ENCODE data around the gene CLASP1.
"Not testable (repeated sequence)": the region's sequence is repeated elsewhere in the genome, so short reads cannot be mapped to it uniquely, and the experiment has no call there.

The CLASP1 gene

DNA sequence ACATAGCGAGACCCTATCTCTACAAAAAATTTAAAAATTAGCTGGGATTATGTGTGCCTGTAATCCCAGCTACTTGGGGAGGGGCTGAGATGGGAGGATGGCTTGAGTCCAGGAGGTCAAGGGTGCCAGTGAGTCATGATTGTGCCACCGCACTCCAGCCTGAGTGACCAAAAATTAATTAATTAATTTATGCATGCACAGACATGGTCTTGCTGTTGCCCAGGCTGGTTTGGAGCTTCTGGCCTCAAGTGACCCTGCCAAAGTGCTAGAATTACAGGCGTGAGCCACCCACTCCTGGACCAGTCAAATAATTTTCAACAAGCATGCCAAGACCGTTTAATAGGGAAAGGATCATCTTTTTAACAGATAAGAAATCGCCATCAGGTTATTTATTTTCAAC, 306.5 kb downstream of the CLASP1 start:
- DNase-seq, result no peak

DNA sequence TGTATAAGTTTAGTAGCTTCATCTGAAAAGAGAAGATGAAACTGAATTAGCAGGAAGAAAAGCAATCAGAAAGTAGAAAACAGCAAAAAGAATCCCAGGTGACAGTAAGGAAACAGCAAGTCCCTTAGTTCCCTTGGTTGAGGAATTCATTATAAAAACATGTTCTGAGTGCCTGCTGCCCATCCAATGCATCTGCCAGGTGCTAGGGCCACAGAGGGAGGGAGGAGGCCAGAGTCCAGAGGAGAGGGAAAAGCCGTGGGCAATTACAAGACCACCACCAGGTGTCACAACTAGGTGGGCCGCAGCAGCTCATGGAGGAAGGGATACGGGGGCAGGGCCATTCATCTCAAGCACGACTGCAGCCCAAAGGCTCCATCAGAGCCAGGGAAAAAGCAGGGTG, 308.3 kb downstream of the CLASP1 start:
- DNase-seq, result no peak

DNA sequence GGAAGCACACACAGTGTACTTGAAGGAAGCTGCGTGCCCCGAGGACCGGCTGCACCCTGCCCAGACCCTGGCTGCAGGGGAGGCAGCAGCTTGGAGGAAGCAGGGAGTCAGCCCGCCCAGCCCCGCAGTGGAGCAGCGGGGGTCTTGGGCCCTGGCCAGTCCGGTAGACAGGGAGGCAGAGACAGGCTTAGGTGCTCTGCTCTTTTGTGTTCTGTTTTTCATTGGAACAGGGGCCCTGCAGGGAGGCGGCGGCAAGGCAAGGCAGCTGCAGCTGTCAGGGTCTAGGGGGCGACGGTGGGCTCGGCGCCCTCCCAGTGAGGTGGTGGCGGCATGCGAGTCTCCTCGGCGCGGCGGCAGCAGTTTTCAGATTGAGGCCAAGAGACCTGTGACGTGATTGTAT, 311.0 kb downstream of the CLASP1 start:
- no peak for DNase-seq

DNA sequence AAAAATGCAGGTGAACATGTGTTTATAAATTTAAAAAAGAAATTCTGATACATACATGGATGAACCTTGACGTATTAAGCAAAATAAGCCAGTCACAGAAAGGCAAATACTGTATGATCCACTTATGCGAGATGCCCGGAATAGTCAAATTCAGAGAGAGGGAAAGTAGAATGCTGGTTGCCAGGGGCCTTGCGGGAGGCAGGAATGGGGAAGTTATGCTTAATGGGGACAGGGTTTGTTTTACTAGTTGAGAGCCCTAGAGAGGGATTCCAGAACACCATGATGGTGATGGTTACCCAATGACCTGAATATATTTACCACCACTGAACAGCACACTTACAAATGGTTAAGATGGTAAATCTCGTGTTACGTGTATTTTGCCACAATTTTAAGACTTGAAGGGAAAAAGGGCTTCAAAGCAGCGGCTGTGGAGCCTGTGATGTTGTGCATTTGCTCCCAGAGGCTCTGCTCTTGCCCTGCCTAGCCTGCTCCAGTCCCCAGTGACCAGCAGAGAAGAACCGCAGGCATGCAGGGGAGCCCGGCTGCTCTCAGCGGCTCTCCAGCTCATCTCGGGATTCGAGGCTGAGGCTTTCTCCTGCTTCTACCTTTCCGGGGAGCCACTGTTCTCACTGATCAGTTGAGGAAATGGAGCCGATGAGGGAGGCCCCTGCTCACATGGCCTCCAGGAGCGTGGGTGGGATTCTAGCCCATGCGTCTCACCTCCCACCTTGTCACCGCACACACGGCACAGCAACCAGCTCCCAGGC, 312.6 kb downstream of the CLASP1 start:
- DNase-seq, result no peak

DNA sequence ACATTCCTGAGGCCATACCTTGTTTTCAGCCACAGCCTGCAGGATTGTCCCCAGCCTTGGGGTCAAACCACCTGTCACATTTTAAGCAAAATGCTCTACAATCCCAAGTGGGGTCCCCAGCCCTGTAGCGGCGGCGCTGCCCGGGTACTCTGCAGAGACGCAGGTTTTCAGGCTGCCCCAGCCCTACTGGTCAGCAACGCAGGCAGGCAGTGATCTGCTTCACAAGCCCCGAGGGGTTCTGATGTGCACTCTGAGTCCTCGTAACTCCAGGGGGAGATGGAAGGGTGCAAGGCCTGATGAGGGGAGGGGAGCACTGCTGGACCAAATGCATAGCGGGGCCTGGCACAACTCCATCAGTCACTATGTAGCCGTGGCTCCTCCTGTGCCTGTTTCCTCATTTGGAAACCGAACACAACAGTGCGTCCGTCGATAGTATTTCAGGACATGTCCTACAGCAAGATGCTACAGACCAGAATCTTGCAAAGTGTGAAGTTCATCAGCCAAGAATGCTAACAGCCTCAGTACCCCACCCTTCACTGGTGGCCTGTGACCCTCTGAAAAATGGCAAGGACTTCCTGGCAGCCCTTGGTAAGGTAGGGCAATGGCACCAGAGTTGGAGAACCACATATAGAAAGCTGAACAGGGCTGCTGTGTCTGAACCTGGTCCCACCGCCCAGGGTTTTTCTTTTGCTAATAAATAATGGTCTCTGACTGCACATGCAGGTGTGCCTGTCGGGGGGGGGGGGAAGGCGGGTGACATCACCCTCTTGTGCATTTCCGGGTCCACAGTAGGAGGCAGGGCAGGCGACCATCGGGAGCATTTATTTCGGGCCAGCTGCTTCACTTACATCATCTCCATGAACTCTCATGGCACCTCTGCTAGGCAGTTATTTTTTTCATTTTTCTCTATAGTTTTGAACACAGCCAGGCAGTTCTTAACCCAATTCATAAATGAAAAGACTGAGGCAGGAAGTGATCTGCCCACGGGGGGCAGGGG, 313.7 kb downstream of the CLASP1 start:
- DNase-seq, result peak; percentile 65 to 77

DNA sequence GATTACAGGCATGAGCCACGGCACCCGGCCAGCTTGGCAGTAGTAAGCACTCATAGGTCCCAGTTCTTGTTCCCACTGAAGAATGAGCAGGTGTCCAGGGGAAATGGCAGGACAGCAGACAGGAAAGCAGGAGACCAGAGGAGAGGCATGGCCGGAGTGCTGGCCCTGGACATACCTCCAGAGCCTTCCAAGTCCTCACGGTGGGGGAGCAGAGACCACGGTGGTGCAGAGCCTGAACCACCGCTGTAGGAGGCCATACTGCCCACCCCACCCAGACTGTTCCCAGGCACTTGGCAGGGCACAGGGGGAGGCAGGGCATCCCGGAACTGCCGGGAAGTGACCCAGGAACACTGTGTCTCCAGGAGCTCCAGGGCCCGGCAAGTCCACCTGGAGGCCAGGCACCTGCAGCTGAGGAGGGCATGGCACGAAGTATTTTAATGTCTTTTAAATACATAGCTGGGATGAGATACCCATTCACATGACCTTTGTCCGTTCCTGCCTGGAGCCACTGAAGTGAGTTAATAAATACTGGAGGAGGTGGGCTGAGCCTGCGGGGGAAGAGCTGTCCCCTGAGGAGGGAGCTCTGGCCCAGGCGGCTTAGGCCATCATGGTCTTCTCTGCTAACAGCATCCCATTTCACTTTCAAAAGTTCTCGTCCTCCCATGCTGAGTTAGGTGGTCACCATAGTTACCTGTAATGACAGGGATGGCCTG, 314.5 kb downstream of the CLASP1 start:
- no peak for DNase-seq

DNA sequence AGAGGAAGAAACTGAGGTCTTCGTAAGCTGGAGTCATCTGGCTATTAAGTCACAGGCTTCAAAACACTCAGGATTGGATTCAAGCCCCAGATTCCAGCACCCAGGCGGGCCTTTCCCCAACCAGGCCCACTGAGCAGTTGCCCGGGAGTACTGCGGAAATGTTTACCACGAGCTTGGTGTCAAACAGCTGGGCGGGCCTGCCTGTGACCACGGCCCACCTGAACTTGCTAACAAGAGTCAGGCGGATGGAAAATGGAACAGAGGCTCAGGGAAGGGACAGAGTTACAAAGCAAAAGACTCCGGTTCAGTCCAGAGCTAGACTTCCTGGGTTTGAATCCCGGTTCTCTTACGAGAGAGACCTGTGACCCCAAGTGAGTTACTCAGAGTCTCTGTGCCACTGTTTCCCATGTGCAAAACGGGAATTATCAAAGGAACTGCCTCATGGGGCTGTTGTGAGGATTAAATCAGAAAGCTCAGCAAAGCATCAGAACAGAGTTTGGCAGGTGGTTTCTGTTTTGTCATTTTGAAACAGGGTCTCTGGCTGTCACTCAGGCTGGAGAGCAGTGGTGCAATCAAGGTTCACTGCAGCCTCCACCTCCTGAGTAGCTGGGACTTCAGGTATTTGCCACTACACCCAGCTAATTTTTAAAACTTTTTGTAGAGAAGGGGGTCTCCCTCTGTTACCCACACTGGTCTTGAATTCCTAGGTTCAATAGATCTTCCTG, 315.3 kb downstream of the CLASP1 start:
- DNase-seq, result no peak

DNA sequence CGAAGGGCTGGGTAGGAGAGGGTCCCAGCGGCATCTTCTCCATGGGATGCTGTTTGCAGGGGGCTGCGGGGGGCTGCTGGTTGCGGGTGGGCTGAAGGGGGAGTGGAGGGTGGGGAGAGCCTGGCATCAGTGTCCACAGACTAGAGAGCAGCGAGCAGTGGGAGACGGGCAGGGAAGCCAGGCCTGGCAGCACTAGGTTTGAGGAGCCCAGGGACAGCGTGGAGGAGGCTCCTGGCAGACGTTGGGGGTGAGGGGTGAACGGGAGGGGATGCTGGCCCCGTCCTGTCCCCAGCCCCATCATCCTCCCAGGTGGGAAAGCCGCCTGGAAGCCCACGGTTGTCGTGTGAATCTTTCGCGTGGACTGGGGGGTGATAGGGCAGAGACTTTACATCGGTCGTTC, 316.0 kb downstream of the CLASP1 start:
- no peak for DNase-seq

DNA sequence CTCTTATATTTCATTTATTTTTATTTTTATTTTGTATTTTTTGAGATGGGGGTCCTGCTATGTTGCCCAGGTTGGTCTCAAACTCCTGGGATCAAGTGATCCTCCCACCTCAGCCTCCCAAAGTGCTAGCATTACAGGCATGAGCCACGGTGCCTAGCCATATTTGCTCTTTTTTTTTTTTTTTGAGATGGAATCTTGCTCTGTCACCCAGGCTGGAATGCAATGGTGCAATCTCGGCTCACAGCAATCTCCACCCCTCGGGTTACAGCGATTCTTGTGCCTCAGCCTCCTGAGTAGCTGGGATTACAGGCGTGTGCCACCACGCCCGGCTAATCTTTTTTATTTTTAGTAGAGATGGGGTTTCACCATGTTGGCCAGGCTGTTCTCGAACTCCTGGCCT, 317.9 kb downstream of the CLASP1 start:
- not testable (repeated sequence) for DNase-seq

DNA sequence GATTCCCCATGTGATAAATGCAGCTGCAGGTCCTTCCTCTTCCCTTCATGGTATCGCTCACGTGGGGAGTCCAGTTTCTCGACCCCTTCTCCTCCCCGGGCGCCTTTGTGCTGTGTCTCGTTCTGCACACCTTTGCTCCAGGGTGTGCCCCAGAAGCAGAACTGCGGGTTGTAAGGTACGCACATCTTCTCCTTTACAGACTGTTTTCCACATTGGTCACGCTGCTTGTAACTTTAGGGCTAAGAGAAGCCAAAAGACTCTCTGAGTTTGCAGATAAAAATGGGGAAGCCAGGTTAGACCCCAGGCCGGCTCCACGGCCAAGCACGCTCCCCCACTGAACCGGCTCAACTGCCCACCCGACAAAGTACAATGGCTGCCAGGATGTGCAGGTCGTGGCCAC, 318.3 kb downstream of the CLASP1 start:
- DNase-seq, result no peak

DNA sequence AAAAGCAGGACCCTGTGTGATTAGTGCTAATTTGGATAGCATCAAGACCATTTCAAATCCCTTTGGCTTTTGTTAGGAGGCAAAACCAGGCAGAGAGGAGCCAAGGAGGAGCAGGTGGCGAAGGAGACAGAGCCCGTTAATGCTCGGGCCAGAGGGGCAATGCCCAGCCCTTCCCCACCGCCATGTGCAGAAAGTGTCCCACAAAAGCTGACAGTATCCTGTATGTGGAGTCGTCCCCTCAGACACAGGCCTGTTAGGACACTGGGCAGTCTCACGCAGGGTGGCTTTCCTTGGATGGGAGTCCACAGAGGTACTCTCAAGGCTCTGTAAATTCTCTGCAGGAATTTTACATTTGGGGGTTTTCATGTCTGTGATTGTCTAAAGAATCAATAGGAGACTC, 319.5 kb downstream of the CLASP1 start:
- no peak for DNase-seq

DNA sequence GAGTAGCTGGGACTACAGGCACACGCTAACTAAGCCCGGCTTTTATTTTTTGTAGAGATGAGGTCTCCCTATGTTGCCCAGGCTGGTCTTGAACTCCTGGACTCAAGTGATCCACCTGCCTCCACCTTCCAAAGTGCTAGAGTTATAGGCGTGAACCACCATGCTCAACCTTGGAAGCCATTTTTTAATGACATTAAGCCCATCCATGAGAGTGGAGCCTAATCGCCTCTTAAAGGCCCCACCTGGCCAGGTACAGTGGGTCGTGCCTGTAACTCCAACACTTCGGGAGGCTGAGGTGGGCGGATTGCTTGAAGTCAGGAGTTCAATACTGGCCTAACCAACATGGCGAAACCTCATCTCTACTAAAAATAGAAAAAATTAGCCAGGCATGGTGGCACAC, 322.6 kb downstream of the CLASP1 start:
- DNase-seq, result no peak

DNA sequence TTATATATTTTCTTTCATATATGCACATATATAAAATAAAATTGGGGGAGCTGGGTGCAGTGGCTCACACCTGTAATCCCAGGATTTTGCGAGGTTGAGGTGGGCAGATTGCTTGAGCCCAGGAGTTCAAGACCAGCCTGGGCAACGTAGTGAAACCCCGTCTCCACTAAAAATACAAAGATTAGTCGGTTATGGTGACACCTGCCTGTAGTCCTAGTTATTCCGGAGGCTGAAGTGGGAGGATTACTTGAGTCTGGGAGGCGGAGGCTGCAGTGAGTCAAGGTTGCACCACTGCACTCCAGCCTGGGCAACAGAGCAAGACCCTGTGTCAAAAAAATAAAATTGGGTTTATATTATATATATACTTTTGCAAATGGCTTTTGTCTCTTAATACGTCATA, 324.7 kb downstream of the CLASP1 start:
- no peak for DNase-seq

DNA sequence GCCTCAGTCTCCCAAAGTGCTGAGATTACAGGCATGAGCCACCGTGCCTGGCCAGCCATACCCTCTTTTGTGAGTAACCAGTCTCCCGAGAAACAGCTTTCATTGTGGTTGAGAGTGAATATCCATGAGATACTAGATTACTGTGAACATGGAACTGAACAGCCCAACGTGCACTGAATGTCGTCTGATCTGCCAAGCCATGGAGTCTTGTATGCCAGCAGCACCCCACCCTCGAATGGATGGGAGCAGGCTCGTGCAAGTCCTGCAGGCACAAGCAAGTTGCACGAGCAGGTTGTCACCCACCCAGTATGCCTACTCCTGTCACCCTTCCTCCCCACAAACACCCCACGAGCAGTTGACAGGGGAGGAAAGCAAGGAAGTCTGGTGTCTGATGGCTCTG, 327.8 kb downstream of the CLASP1 start:
- no peak for DNase-seq

DNA sequence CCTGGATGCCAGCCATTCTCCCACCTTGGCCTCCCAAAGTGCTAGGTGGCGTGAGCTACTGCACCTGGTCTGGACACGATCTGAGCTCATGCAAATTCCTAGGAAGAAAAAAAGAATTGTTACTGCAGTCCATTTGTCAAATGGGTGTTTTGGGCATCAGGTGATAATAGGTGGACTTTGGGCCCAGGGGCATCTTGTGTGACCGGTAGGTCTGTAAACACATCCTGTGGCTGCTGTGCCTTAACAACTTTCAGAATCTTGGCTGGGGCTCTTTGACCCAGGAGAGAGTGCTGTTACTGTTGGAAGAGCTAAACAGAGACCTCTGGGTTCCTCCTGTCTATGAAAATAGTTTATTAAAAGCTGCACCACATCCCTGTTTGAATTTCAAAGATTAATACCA, 329.3 kb downstream of the CLASP1 start:
- no peak for DNase-seq

DNA sequence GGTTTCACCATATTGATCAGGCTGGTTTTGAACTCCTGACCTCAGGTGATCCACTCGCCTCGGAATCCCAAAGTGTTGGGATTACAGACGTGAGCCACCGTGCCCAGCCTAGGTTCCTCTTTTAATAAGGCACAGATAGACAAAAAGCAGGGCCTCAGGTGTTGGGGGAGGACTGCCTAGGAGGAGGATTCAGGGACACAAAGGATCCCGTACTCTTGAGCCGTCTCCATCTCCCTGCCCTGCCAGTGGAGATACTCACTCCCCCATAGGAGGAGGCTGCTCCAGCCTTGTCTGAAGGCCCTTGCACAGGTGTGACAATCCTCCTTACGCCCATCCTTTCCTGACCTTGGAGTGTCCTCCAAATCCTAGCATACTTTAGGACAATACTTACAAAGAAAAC, 332.3 kb downstream of the CLASP1 start:
- no peak for DNase-seq

DNA sequence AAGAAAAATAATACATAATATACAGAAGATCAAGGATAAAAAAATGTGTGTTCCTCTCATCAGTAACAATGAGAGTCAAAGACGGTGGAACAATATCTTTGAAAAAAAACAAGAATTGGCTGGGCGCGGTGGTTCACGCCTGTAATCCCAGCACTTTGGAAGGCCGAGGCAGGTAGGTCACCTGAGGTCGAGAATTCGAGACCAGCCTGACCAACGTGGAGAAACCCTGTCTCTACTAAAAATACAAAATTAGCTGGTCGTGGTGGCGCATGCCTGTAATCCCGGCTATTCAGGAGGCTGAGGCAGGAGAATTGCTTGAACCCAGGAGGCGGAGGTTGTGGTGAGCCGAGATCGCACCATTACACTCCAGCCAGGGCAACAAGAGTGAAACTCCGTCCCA, 335.6 kb downstream of the CLASP1 start:
- DNase-seq, result not testable (repeated sequence)

DNA sequence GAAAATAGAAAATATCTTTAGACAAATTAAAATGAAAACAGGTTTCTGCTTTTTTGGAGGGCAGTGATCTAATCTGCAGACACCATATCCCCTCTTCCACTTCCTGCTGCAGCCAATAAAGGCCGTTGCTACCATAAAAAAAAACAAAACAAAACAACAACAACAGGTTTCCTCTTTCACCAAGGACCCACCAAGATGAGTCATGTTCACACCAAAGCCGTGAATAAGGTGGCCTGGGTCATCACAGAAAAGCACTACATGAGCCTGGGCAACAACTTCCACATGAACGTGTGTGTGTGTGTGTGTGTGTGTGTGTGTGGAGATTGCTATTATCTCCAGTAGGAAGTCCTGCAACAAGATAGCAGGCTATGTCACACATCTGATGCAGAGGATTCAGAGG, 339.5 kb downstream of the CLASP1 start:
- DNase-seq, result no peak

DNA sequence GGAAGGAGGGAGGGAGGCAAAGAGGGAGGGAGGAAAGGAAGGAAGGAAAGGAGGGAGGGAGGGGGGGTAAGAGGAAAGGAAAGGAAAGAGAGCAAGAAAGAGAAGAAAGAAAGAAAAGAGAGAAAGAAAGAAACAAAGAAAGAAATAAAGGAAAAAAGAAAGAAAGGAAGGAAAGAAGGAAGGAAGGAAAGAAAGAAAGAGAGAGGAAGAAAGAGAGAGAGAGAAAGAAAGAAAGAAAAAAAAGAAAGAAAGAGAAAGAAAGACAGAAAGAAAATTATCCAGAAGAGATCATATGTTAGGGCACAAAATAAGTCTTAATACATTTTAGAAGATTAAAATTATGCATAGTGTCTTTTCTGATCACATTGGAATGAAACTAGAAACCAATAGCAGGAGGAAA, 339.9 kb downstream of the CLASP1 start:
- no peak for DNase-seq

DNA sequence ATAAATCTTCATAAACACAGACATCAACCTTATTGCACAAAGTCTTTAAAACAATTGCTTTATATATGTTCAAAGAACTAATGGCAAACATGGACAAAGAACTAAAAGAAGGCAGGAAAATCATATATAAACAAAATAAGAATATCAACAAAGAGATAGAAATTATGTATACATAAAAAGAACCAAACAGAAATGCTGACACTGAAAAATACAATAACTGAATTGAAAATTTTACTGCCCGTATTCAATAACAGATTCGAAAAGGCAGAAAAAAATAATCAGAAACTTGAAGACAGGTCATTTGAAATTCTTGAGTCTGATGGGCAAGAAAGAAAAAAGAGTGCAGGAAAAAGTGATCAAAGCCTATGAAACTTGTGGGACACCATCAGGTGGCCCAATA, 342.2 kb downstream of the CLASP1 start:
- DNase-seq, result no peak

DNA sequence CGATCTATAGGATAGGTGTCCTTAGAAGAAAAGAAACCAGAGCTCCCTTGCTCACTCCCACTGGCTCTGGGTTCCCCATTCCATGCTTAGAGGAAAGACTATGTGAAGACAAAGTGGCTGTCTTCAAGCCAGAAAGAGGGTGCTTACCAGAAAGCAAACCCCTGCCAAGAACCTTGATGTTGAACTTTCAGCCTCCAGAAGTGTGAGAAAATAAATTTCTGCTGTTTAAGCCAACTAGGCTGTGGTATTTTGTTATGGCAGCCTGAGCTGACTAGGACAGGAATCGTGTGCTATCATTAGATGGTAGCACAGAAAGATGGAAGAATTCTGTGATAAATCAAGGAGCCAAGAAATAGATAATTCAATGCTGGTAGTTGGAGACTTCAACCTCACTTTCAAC, 344.3 kb downstream of the CLASP1 start:
- DNase-seq, result no peak

DNA sequence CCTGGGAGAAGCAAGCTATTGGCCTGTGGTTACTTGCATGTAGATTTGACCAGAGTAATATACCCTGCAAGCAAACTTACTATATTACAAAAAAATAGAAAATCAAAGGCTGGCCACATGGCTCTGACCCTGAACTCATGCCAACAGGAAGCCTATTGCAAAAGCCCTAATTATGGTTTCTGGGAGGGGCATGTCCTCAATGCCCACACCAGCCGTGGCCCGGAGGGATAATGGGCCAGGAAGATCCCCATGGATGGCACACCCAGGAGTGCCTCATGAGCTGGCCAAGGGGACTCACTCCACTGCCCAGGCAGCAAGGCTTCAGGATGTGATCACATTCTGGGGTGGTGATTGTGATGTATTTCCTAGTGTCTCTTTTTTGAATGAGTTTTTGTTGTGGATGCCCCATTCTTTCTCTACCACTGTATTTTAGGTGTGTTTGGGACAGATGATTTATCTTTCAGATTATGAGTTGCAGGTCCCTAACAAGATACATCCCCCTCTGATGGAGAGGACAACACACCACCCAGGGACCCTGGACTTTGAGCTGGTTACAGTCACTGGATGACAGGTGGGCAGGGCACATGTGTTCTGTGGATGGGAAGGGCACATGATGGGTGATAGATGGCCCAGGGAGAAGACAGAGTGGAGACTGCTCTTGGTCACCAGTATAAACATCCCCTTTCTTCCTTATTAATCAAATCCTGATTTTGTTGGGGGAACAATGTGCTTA, 345.6 kb downstream of the CLASP1 start:
- DNase-seq, result peak in 1 of 2 experiments; percentile 21

Measured in NCI-H2081 (cell line).